Psoas muscle (tissue), 8 donors: Measurements from ENCODE around the gene ZNF57. TPM values are rescaled to one million over a fixed set of nuclear protein-coding genes. Genes with fewer than 3 reads are reported as not detected.
A peak's percentile ranks its signal among the peaks of the same experiment; 100 is the strongest.

Experiments
- ATAC-seq, 4 donors: fragments of 200-7000 bp; cut with Tn5 transposase; one replicate each; pipeline ENCODE4 v1.9.1; 2020; ENCODE audit warnings: moderate library complexity in 3 of 4, mild to moderate bottlenecking in 2 of 4
- DNase-seq, 2 donors: peaks; one replicate each; pipeline ENCODE4 v3.0.0-alpha.2; 2020
- H3K27ac ChIP-seq: fragments of 200-600 bp; one replicate; pipeline ENCODE4 v1.8.0; 2022
- H3K27me3 ChIP-seq, 3 donors: fragments of 200-600 bp in 1 of 3; one replicate each; pipeline versions ENCODE4 v1.6.1 to v1.8.0; 2013 to 2022; ENCODE audit warnings: low read length in 2 of 3, mild to moderate bottlenecking in 2 of 3, moderate library complexity in 1 of 3; ENCODE audit not compliant: insufficient read depth in 3 of 3
- H3K36me3 ChIP-seq, 2 donors: fragments of 200-600 bp in 1 of 2; one replicate each; pipeline versions ENCODE4 v1.6.1 to v1.8.0; 2013 to 2022; ENCODE audit warnings: low read depth in 1 of 2, mild to moderate bottlenecking in 1 of 2, moderate library complexity in 1 of 2; ENCODE audit not compliant: insufficient read depth in 1 of 2
- H3K4me1 ChIP-seq: fragments of 200-600 bp; one replicate; pipeline ENCODE4 v1.8.0; 2022
- H3K4me3 ChIP-seq: fragments of 200-600 bp; one replicate; pipeline ENCODE4 v1.8.0; 2022; ENCODE audit warnings: mild to moderate bottlenecking
- H3K9me3 ChIP-seq: fragments of 200-600 bp; one replicate; pipeline ENCODE4 v1.8.0; 2022
- CTCF ChIP-seq: fragments of 200-600 bp; IDR thresholded peaks from one replicate; pipeline ENCODE4 v1.8.0; 2022; ENCODE audit warnings: antibody characterized with exemption
- WGBS, 3 donors: extraction: QIAGEN DNeasy Blood & Tissue Kit; methylation state at CpG; one replicate each; pipeline versions ENCODE4 v1.1.6 to v1.1.7; 2013; 5-methylcytosine and 5-hydroxymethylcytosine counted together
- intact Hi-C, 2 donors: fragments of 100-400 bp; cut with DNase I; formaldehyde crosslinking; loops; one replicate each; pipeline versions ENCODE4 v1.11.0 to v1.14.2; 2022
- long read RNA-seq, 2 donors: library from polyadenylated mRNA; unstranded; transcript quantifications; one replicate each; pipeline ENCODE4 v2.0.0, GENCODE V29; 2021
- polyA plus RNA-seq, 3 donors: library from polyadenylated mRNA; stranded (reverse); fragments of 200-250 nt; gene quantifications; one replicate each; pipeline ENCODE4 v1.2.3, GENCODE V29; 2013
- total RNA-seq, 4 donors: library from RNA; stranded (reverse); fragmentation: NEBNext Ultra II Directional in 2 of 4; extraction: Animal tissue kit (Norgen Biotek cat#: 25700) in 2 of 4; gene quantifications; one replicate each; pipeline versions ENCODE4 v1.2.1 to v1.2.4, GENCODE V29; 2021 to 2023
- donor health status: healthy with polysubstance abuse.
- donor health status: DM: no; HTN: no; CAD: no; lungs with moderate emphysema.
- donor health status: Bipolar disorder and iron deficiency.
- donor health status: healthy.
- donor health status: DM: yes; HTN: yes; CAD: no.
- donor health status: DM: no; HTN: no; CAD: no.
- donor health status: DM: no; HTN: no; CAD: no.
- donor health status: DM: yes; HTN: yes; CAD: no.

The ZNF57 gene
- total RNA-seq (1 to 10 TPM; 1.0 to 1.7 (median 1.3) TPM), polyA plus RNA-seq (1 to 10 TPM in 1 of 3 donors, under 1 TPM in 2; 0.65 to 1.9 (median 0.77) TPM)
- long read RNA-seq, donor 1, partial matches to known transcripts = 0 of 1 reads
- long read RNA-seq, donor 1, other reads (novel, unspliced or antisense) = 0 of 1 reads
- long read RNA-seq, donor 2, partial matches to known transcripts = 0 of 4 reads
- long read RNA-seq, donor 2, other reads (novel, unspliced or antisense) = 0 of 4 reads

DNA sequence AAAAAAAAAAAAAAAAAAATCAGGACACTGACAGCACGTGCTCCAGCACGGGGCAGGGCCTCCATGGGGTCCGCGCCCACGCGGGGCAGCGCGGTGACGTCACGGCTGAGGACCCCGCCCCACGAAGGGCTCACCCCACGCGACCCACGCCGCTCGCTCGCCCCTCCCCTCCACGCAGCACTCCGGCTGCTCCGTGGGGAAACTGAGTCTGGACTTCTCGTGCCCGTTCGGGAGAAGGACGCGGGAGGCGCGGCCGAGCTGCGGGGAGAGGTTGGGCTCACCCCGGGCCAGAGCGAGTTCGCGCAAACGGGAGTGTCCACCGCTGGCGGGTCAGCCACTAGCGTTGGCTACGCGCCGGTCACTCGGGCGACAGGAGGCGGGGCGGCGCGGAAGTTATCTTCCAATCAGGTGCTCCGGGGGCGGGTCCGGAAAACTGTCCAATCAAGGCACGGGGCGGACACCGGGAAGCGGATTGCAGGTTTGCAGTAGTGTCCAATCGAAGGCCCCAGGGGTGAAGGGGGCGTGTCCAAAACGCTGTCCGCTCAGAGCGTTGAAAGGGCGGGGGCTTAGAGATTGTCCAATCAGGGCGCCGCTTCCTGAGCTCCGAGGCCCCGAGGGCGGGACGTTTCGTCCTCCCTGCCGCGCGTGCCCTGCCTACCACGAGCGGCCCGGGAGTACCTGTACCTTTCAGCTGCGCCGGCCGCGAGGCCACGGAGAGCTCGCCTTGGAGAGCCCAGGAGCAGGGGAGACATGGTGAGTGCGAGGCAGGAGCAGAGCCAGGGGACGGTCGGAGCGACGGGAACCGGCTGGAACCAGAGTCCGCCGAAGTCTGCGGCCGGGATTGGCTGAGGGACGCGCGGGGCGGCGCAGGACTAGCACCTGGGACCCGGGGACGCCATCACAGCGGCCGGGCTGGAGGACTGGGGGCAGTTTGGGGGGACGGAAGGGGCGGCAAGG is at the start of gene ZNF57:
Gene ZNF57 (plus strand): TSS at position 633 of the 957 bp plus-strand sequence. CDS start 118 bp downstream, at position 751.
- DNase-seq (peak; percentile 100), ATAC-seq (peak; percentile 99 to 100 (median 100))
- WGBS, 3 donors = 0 to 1% (median 0%) methylated on average over 77 to 100 of the region's 100 CpGs
- Histone ChIP-seq H3K4me3 (peak within 1 kb of the TSS; percentile 87), H3K9me3 (peaks cover 12% of the 10 kb centered on the region), H3K36me3 (no peaks in the 10 kb centered on the region), H3K27me3 (no peaks in the 10 kb centered on the region), H3K4me1 (no peaks in the 10 kb centered on the region), H3K27ac (peak within 1 kb of the TSS; percentile 79)
- intact Hi-C loops = loop anchor here in 1 of 2 donors (5.0 kb wide), 1 partner anchor 42 kb away; the partner anchor contains the start of gene ZNF77
- TF ChIP-seq CTCF = no peak

DNA sequence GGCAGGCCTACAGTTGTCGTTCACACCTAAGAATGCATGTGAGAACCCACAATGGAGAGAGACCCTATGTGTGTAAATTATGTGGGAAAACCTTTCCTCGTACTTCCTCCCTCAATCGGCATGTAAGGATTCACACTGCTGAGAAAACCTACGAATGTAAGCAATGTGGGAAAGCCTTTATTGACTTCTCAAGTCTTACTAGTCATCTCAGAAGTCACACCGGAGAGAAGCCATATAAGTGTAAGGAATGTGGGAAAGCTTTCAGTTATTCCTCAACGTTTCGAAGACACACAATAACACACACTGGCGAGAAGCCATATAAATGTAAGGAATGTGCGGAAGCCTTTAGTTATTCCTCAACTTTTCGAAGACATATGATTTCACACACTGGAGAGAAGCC is 48.1 kb upstream of the ZNF57 start:
- Histone ChIP-seq H3K27me3 (peaks cover 0 to 2% (median 0%) of the 10 kb centered on the region in 3 donors), H3K27ac (no peak overlapping the region), H3K4me3 (no peak overlapping the region), H3K9me3 (peaks cover 84% of the 10 kb centered on the region), H3K36me3 (peaks cover 23 to 43% of the 10 kb centered on the region in 2 donors), H3K4me1 (no peaks in the 10 kb centered on the region)
- ATAC-seq (no peak), DNase-seq (no peak)
- intact Hi-C loops = no loop called here
- no peak for TF ChIP-seq CTCF
- 93 to 95% (median 94%) methylated on average over 10 of the region's 10 CpGs for WGBS, 3 donors

- H3K4me1 ChIP-seq = no peaks in the 10 kb centered on the region
- H3K36me3 ChIP-seq = peaks cover 23 to 43% of the 10 kb centered on the region in 2 donors
- no peak overlapping the region for H3K27ac ChIP-seq
- ATAC-seq (no peak), DNase-seq (no peak)
- TF ChIP-seq CTCF = no peak
- intact Hi-C loops = no loop called here
- H3K27me3 ChIP-seq = peaks cover 0 to 2% (median 0%) of the 10 kb centered on the region in 3 donors
- WGBS, 3 donors = 96 to 98% (median 98%) methylated on average over 11 of the region's 11 CpGs
- H3K9me3 ChIP-seq = peaks cover 89% of the 10 kb centered on the region
- no peak overlapping the region for H3K4me3 ChIP-seq
These were observed 47.6 kb upstream of the ZNF57 start for GRCh38 chr19:2853015-2853606.

DNA sequence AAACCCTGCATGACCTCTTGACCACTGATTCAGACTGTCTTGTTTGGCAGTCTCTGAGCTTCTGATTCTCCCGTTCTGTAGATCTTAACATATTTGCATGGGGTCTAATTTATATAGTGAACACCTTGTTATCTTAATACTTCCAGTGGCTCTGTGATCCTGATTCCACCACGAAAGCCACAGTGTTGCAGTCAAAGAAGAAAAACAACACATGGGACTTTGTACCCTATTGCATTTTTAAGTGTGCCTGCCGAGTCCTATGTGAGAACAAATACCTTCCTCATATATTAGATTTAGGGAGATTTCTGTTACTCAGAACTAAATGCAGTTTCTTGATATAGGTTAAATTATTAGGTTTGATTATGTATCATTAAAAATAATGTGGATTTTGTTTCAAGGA is 45.9 kb upstream of the ZNF57 start:
- intact Hi-C loops = no loop called here
- ATAC-seq = no peak
- no peak for TF ChIP-seq CTCF
- peaks cover 96% of the 10 kb centered on the region for H3K9me3 ChIP-seq
- no peak overlapping the region for H3K4me3 ChIP-seq
- no peak for DNase-seq
- H3K27ac ChIP-seq = no peak overlapping the region
- peaks cover 23 to 43% of the 10 kb centered on the region in 2 donors for H3K36me3 ChIP-seq
- H3K27me3 ChIP-seq = no peaks in the 10 kb centered on the region
- 97 to 100% (median 99%) methylated on average over 3 of the region's 3 CpGs for WGBS, 3 donors
- H3K4me1 ChIP-seq = no peaks in the 10 kb centered on the region
